Central memory CD4-positive, alpha-beta T cell (primary cell): ENCODE results near the gene ELP5.

Experiments
- DNase-seq: peaks from one replicate; pipeline ENCODE4 v3.0.0; 2022

The ELP5 gene

DNA sequence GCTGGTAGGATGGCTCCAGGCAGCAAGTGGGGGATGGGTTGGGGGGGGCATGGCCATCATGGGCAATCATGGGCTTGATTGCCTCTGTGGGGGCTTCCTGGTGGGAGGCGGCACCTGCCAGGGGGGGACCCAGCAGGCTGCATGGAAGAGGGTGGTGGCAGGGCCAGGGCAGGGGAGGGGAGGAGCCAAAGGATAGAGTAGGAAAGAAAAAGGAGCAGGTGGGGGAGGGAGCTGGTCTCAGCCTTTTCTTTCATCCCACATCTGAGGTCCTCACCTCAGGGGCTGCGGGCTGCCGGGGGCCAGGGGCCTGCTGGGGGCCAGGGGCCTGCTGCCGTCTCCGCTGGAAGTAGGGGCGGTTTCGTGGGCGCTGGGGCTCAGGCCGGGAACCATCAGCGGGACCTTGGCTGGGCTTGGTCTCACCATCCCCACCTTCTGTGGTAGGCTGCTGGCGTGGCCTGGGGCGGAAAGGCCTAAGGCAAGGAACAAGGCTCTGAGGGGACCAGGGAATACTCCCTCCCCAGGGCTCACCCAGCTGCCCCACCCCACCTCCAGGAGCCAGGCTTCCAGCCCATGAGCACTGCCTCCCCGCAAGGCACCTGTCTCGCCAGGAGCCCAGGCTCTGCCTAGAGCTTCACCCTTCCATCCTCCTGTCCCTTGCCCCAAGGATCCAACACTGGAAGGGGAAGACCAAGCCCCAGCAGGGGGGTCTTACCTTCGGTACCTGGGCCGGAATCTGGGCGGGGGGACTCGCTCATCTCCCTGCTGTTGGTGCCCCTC lies 37.4 kb downstream of the ELP5 start:
- no peak for DNase-seq

GRCh38 chr17:7290166-7290565 lies 38.2 kb downstream of the ELP5 start:
- DNase-seq = no peak

DNA sequence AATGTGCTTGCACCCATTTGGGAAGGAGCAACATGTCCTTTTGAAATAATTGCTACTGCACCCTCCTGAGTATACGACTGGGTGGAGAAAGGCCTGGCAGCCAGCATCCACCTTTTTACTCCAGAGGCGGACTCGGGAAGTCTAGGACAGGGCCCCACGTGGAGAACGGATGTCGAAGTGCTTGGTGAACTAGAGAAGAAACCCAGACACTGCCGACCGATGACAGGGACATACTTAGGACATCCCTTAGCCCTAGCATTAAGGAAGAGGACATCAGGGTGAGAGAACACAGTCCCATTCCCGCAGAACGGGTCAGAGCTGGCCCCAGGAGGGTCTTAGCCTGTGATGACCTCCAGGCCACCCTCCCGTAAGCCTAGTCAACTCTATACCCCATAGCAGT lies 38.7 kb downstream of the ELP5 start:
- no peak for DNase-seq

DNA sequence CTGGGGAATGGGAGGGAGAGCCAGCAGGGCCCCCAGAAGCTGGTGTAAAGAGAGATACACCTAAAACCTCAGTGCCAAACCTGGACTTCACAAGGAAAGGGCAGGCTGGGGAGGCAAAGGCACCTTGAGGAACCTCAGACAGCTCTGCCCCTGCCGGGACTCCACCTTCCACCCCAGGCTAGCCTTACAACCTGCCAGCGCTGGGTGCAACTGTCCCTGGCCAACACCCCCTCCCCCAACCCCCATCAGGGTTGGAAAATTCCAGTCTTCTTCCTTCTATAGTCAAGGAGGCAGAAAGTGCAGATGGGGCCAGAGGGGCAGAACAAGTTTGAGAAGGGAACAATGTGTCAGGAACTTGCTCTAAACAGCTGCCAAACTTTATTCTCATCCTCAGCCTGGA lies 40.2 kb downstream of the ELP5 start:
- DNase-seq = no peak

DNA sequence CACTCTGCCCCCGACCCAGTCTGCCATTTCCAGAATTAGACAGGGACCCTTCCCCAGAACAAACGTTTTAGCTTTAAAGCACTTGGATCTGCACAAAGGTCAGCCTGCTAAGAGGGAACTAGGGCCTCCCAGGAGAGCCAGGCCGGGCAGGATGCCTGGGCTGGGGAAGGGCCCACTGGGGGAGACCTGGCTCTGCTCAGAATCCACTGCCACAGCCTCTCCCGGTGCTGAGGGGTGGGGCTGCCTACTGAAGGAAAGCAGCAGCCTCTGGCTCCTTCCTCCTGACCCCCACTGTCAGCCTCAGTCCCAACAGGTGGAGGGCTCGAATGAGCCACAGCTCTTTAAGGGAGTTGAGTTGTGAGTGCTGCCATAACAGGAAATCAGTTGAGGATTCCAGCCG lies 40.7 kb downstream of the ELP5 start:
- DNase-seq = no peak

DNA sequence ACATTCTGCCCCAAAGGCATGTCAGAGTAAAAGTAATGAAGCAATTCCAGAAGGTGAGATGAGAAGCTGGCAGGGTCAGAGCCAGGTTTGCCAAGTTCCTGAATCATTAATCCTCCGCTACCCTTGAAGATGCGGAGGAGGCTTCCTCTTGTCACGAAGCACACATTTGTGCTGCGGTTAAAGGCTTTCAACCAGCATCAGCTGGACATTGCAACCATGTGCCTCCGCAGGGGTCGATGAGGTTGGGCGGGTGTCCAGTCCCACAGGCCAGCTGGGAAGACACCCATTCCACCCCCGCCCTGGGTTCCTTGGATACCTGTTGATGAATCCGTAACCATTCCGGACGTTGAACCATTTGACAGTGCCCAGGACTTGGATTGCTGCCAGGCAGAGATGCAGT lies 41.1 kb downstream of the ELP5 start:
- DNase-seq = no peak

GRCh38 chr17:7293816-7294613 lies 42.0 kb downstream of the ELP5 start:
- no peak for DNase-seq

DNA sequence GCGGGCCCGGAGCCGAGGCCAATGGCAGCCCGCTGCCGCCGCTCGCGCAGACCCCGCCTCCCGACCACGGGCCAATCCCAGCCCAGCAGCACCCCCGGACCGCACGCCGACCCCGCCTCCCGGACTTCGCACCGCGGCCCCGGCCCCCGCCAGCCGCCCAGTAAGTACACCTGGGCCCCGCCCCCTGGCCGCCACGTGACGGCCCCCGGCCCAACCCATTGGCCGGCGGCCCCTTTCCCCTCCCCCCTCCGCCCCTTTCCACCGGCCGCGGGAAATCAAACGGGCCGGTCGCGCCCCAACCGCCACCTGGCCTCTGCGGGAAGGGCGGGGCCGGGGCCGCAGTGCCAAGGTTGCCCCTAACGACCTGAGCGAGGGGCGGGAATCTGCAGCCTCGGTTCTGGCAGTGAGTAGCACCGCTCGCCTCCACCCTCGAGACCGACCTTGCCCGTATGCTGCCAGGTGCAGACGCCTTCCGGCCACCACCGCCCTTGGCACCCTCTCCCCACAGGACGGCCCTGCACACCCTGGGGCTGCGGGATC lies 42.7 kb downstream of the ELP5 start, which contains the start of gene YBX2:
Gene YBX2, minus strand, starts transcription at position 26 of the 540 bp plus-strand sequence. CDS start 139 bp downstream, outside the sequence.
- peak; percentile 57 for DNase-seq

DNA sequence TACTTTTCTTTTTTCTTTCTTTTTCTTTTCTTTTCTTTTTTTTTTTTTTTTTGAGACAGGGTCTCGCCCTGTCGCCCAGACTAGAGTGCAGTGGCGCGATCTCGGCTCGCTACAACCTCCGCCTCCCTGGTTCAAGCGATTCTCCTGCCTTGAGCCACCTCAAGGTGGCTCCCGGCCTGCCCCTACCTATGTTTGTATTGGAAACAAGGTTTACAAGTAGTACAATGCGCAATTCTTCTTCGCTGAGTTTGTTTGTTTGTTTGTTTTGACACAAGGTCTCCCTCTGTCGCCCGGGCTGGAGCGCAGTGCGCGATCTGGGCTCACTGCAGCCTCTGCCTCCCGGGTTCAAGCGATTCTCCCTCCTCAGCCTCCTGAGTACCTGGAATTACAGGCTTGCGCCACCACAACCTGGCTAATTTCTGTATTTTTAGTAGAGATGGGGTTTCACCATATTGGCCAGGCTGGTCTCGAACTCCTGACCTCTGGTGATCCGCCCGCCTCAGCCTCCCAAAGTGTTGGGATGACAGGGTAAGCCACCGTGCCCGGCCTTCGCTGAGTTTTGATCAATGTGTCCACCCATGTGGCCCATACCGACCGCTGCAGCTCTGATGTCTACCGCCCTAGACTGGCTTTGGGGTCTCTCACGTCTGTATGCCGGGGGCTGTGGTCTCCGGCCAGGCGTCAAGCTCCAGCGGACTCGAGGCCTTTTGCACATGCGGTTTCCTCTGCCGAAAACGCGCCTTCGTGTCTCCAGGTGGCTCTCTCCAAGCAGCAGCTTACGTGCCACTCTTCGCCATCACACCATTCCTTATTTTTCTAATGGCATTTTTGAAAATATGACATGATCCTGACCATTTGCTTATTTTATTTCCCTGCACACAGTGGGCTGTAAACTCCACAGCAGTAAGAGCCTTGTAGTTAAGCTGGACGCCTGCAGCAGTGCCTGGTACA lies 43.5 kb downstream of the ELP5 start:
- DNase-seq = no peak

DNA sequence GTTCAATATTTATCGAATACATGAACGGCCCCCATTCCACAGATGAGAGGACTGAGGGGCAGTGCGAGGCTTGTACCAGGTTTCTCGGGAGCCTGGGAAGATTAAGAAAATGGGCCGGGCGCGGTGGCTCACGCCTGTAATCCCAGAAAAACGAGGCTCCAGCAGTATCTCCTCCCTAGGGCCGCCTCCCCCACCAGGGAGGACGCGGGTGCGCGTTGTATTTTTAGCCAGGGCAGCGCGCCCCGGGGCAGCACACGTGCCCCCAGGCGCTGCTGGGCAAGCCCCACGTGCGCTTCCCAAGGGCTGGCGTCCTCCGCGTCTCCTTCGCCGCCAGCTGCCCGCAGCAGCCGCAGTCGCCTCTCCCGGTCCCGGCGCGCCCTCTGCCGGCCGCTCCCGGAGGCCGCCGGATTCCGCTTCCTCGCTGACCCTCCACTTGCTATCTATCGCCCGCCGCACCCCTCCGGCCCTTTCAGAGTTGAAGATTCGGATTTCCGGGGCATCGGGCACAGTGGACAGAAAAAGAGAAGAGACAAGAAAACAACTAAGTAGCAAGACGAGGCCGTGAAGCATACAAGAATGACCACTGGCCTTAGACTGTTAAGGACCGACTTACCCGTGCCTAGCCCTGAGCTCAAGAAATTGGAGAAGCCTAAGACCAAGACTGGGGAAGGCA lies 44.3 kb downstream of the ELP5 start:
- DNase-seq = peak; percentile 38

GRCh38 chr17:7304179-7304578 lies 52.2 kb downstream of the ELP5 start:
- no peak for DNase-seq

DNA sequence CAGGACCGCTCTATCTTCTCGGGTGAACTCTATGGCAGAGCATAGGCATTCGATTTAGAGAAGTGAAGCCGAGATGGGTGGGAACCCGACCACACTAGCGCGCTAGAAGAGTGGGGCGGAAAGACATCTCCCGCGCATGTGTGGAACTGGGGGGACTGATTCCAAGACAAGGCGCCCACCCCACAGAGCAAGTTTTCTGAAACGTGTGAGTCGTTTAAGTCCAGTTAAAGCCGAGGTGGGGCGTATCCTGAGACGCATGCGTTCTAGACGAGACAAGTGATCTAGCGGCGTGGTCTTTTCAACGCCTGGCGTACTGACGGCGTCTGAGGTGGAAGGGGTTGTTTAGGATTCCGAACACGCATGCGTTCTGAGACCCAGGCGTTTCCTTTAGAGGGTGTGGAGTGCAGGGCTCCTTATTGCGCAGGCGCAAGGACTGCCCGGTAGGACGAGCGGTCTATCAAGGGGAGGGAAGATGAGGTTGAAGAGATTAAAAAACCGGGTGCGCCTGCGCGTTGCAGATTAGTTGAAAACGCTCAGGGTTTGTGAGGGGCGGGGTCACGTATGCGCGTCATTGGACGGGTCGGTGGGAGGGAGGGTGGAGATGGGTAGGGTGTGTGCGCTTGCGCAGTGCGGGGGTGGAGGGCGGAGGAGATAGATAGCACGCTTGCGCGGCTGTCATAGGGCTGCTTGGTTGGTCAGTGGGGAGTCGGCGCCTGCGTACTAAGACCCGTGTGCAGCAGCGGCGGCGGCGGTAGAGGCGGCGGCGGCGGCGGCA lies 55.1 kb downstream of the ELP5 start, which contains the start of gene EIF5A:
Gene EIF5A, plus strand, starts transcription at position 718 of the 775 bp plus-strand sequence. CDS start 2,008 bp downstream, outside the sequence.
- peak; percentile 100 for DNase-seq

- no peak for DNase-seq
These were observed 55.9 kb downstream of the ELP5 start for GRCh38 chr17:7307686-7308624.

DNA sequence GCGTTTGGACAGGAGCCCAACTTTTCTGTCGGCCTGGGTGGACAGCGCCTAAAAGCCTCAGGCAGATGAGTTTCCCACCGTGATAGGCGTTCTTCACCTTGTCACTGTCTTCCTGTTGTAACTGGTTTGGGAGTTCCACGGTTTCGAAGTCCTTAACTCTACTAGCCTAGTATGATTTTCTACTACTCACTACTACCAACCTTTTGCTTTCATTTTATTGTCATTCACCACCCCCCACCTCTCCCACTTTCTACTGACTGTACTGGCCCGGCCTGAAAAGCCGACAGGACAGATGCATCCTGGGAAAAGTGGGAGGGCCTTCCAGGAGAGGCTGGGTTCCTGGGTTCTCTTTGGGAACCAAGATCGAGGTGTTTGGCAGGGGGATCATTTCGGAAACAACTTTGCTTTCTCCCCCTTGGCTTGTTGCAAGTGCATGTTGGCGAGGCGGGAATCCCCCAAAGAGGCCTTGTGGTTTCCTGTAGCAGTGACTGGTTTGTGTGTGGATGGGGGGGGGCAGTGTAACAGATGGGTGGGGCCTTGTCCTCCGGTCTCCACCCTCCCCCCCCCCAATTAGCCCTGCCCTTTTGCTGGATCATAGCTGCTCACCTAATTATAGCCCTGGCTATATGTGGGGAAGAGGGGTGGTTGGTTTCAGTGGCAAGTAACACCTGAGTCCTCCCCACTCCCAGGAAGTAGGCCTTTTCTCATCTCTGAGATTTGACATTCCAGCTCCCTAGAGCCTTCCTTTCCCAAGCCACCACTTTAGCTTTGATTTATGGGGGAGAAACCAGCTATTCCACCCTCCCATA lies 56.8 kb downstream of the ELP5 start:
- peak; percentile 91 for DNase-seq
